Measurements from ENCODE around the gene LTA. TPM values are rescaled to one million over a fixed set of nuclear protein-coding genes. Genes with fewer than 3 reads are reported as not detected.

Gene LTA
- total and polyA plus RNA-seq, 2 experiments from 2014 or later, result not detected

GRCh38 chr6:31610968-31611367 lies 38.9 kb downstream of the LTA start:
- no peaks in the 10 kb centered on the region for H4K20me1 ChIP-seq (ENCODE audit: insufficient read depth)
- in situ Hi-C loops (cut with MboI), result no loop called here
- H3K4me2 ChIP-seq (ENCODE audit: unreplicated experiment), result no peak overlapping the region
- no peaks in the 10 kb centered on the region for H3K79me2 ChIP-seq (ENCODE audit: insufficient read depth)
- H2AFZ ChIP-seq, result no peak overlapping the region
- no peak overlapping the region for H3K4me3 ChIP-seq
- WGBS, 2 experiments (ENCODE audit: low coverage in 1 of 2, low lambda C conversion rate in 2 of 2, missing lambda C conversion rate in 2 of 2), result 10 to 12% methylated on average over 4 of the region's 4 CpGs
- no peak for TF ChIP-seq EZH2phosphoT487 (IDR thresholded peaks at IDR 0.05; ENCODE audit: insufficient read depth, low read depth)
- no peak for TF ChIP-seq EZH2 (IDR thresholded peaks at IDR 0.05; ENCODE audit: insufficient read depth, poor library complexity, severe bottlenecking)
- H3K36me3 ChIP-seq (ENCODE audit: low read depth), result no peaks in the 10 kb centered on the region
- H3K9me2 ChIP-seq (ENCODE audit: insufficient read depth), result no peaks in the 10 kb centered on the region
- H3K27me3 ChIP-seq (replicated peaks; ENCODE audit: insufficient read depth), result no peaks in the 10 kb centered on the region
- DNase-seq, result peak; percentile 20
- no peaks in the 10 kb centered on the region for H3K4me1 ChIP-seq (ENCODE audit: insufficient read depth)
- no peak overlapping the region for H3K27ac ChIP-seq
- H3F3A ChIP-seq (ENCODE audit: insufficient read depth), result no peaks in the 10 kb centered on the region; the same call in 1 of the 2 replicates
- H3K9ac ChIP-seq, result no peak overlapping the region
- H3K9me3 ChIP-seq (ENCODE audit: low read depth), result no peaks in the 10 kb centered on the region

- no peak for TF ChIP-seq EZH2 (IDR thresholded peaks at IDR 0.05; ENCODE audit: insufficient read depth, poor library complexity, severe bottlenecking)
- TF ChIP-seq EZH2phosphoT487 (IDR thresholded peaks at IDR 0.05; ENCODE audit: insufficient read depth, low read depth), result no peak
Measured at GRCh38 chr6:31614075-31614619, 42.1 kb downstream of the LTA start.

GRCh38 chr6:31614684-31615578 lies 42.8 kb downstream of the LTA start, which contains the start of gene AIF1:
Gene AIF1, plus strand, starts transcription at chr6:31615234. Its CDS starts 96 bp downstream, at chr6:31615330.
- Histone ChIP-seq H3K27me3 (replicated peaks; ENCODE audit: insufficient read depth) (no peaks in the 10 kb centered on the region), H3K27ac (no peak within 1 kb of the TSS), H3K36me3 (ENCODE audit: low read depth) (no peaks in the 10 kb centered on the region), H3K4me2 (ENCODE audit: unreplicated experiment) (no peak within 1 kb of the TSS), H3K9ac (no peak within 1 kb of the TSS), H3K9me3 (ENCODE audit: low read depth) (no peaks in the 10 kb centered on the region), H3K4me1 (ENCODE audit: insufficient read depth) (no peaks in the 10 kb centered on the region), H4K20me1 (ENCODE audit: insufficient read depth) (no peaks in the 10 kb centered on the region), H3K79me2 (ENCODE audit: insufficient read depth) (no peaks in the 10 kb centered on the region), H3K9me2 (ENCODE audit: insufficient read depth) (no peaks in the 10 kb centered on the region), H2AFZ (no peak within 1 kb of the TSS), H3K4me3 (no peak within 1 kb of the TSS), H3F3A (ENCODE audit: insufficient read depth) (peaks cover 10% of the 10 kb centered on the region)
- in situ Hi-C loops (cut with MboI), result no loop called here
- no peak for TF ChIP-seq EZH2phosphoT487 (IDR thresholded peaks at IDR 0.05; ENCODE audit: insufficient read depth, low read depth)
- TF ChIP-seq EZH2 (IDR thresholded peaks at IDR 0.05; ENCODE audit: insufficient read depth, poor library complexity, severe bottlenecking), result no peak
- no peak for DNase-seq
- 59 to 68% methylated on average over 6 of the region's 6 CpGs for WGBS, 2 experiments (ENCODE audit: low coverage in 1 of 2, low lambda C conversion rate in 2 of 2, missing lambda C conversion rate in 2 of 2)

More at GRCh38 chr6:31614075-31614619, 42.1 kb downstream of the LTA start:
- Histone ChIP-seq H3K4me1 (ENCODE audit: insufficient read depth) (no peaks in the 10 kb centered on the region), H3K27me3 (replicated peaks; ENCODE audit: insufficient read depth) (no peaks in the 10 kb centered on the region), H4K20me1 (ENCODE audit: insufficient read depth) (no peaks in the 10 kb centered on the region), H3K79me2 (ENCODE audit: insufficient read depth) (no peaks in the 10 kb centered on the region), H3K9ac (no peak overlapping the region), H3K9me3 (ENCODE audit: low read depth) (no peaks in the 10 kb centered on the region), H3K27ac (no peak overlapping the region), H3K36me3 (ENCODE audit: low read depth) (no peaks in the 10 kb centered on the region), H3K9me2 (ENCODE audit: insufficient read depth) (no peaks in the 10 kb centered on the region), H2AFZ (no peak overlapping the region), H3F3A (ENCODE audit: insufficient read depth) (peaks cover 4% of the 10 kb centered on the region), H3K4me3 (no peak overlapping the region), H3K4me2 (ENCODE audit: unreplicated experiment) (no peak overlapping the region)
- 79 to 88% methylated on average over 8 of the region's 8 CpGs for WGBS, 2 experiments (ENCODE audit: low coverage in 1 of 2, low lambda C conversion rate in 2 of 2, missing lambda C conversion rate in 2 of 2)
- DNase-seq, result no peak
- in situ Hi-C loops (cut with MboI), result no loop called here

GRCh38 chr6:31615748-31616147 lies 43.7 kb downstream of the LTA start:
- Histone ChIP-seq H2AFZ (no peak overlapping the region), H3K9me2 (ENCODE audit: insufficient read depth) (no peaks in the 10 kb centered on the region), H3K4me2 (ENCODE audit: unreplicated experiment) (no peak overlapping the region), H3K9ac (no peak overlapping the region), H3K36me3 (ENCODE audit: low read depth) (no peaks in the 10 kb centered on the region), H4K20me1 (ENCODE audit: insufficient read depth) (no peaks in the 10 kb centered on the region), H3K27me3 (replicated peaks; ENCODE audit: insufficient read depth) (no peaks in the 10 kb centered on the region), H3F3A (ENCODE audit: insufficient read depth) (peaks cover 10% of the 10 kb centered on the region), H3K4me3 (no peak overlapping the region), H3K4me1 (ENCODE audit: insufficient read depth) (no peaks in the 10 kb centered on the region), H3K27ac (no peak overlapping the region), H3K9me3 (ENCODE audit: low read depth) (no peaks in the 10 kb centered on the region), H3K79me2 (ENCODE audit: insufficient read depth) (peaks cover 2% of the 10 kb centered on the region)
- in situ Hi-C loops (cut with MboI), result no loop called here
- no peak for DNase-seq
- WGBS, 2 experiments (ENCODE audit: low coverage in 1 of 2, low lambda C conversion rate in 2 of 2, missing lambda C conversion rate in 2 of 2), result 54 to 58% methylated on average over 7 of the region's 7 CpGs
- TF ChIP-seq EZH2 (IDR thresholded peaks at IDR 0.05; ENCODE audit: insufficient read depth, poor library complexity, severe bottlenecking) (no peak), EZH2phosphoT487 (IDR thresholded peaks at IDR 0.05; ENCODE audit: insufficient read depth, low read depth) (no peak)

Measured in GM23248 (cell line).